Measurements from ENCODE around the gene CCDC40. TPM values are rescaled to one million over a fixed set of nuclear protein-coding genes. Genes with fewer than 3 reads are reported as not detected.

Gene CCDC40
- total RNA-seq, 2 donors from 2014 or later: 21.7 to 38.9 TPM

- H3K27ac Mint-ChIP-seq: no peak overlapping the region
These were observed 28.5 kb upstream of the CCDC40 start for GRCh38 chr17:80007939-80008338.

GRCh38 chr17:80008383-80008840 lies 28.0 kb upstream of the CCDC40 start:
- peaks cover 20% of the 10 kb centered on the region for H3K36me3 Mint-ChIP-seq (ENCODE audit: low read depth)
- H3K27me3 ChIP-seq (ENCODE audit: control insufficient read depth, insufficient read depth, low read length, poor library complexity, severe bottlenecking): no peaks in the 10 kb centered on the region
- H3K4me3 Mint-ChIP-seq: no peak overlapping the region
- DNase-seq: peak; percentile 98
- no peak overlapping the region for H3K9ac ChIP-seq (ENCODE audit: extremely low read depth, low read length, poor library complexity, severe bottlenecking)
- peaks cover 15% of the 10 kb centered on the region for H3K36me3 ChIP-seq (ENCODE audit: control insufficient read depth, insufficient read depth, low read length)
- H3K4me1 ChIP-seq (ENCODE audit: control insufficient read depth, insufficient read depth, low read length): no peaks in the 10 kb centered on the region
- no peak overlapping the region for H3K4me3 ChIP-seq (ENCODE audit: low read length)
- H3K27me3 Mint-ChIP-seq (ENCODE audit: insufficient read depth): no peaks in the 10 kb centered on the region
- H3K27ac Mint-ChIP-seq: peak overlapping the region; percentile 52
- WGBS, 2 experiments (ENCODE audit: insufficient coverage in 1 of 2, insufficient read length in 1 of 2): 29 to 46% methylated on average over 9 to 17 of the region's 17 CpGs
- no peaks in the 10 kb centered on the region for H3K9me3 ChIP-seq (ENCODE audit: control insufficient read depth, low read length)
- no peak overlapping the region for H3K27ac ChIP-seq (ENCODE audit: low read depth, low read length)
- peak; percentile 96 for TF ChIP-seq CTCF (conservative IDR thresholded peaks at IDR 0.05)
- no peaks in the 10 kb centered on the region for H3K9me3 Mint-ChIP-seq
- H3K4me1 Mint-ChIP-seq: peaks cover 12% of the 10 kb centered on the region

More at GRCh38 chr17:80007939-80008338, 28.5 kb upstream of the CCDC40 start:
- TF ChIP-seq CTCF (conservative IDR thresholded peaks at IDR 0.05): no peak
- peaks cover 15% of the 10 kb centered on the region for H3K36me3 ChIP-seq (ENCODE audit: control insufficient read depth, insufficient read depth, low read length)
- H3K4me1 Mint-ChIP-seq: peaks cover 12% of the 10 kb centered on the region
- H3K9me3 Mint-ChIP-seq: no peaks in the 10 kb centered on the region
- H3K27me3 Mint-ChIP-seq (ENCODE audit: insufficient read depth): no peaks in the 10 kb centered on the region
- no peak overlapping the region for H3K4me3 Mint-ChIP-seq
- 83 to 90% methylated on average over 2 to 10 of the region's 10 CpGs for WGBS, 2 experiments (ENCODE audit: insufficient coverage in 1 of 2, insufficient read length in 1 of 2)
- peaks cover 3% of the 10 kb centered on the region for H3K4me1 ChIP-seq (ENCODE audit: control insufficient read depth, insufficient read depth, low read length)
- H3K9me3 ChIP-seq (ENCODE audit: control insufficient read depth, low read length): no peaks in the 10 kb centered on the region
- H3K27me3 ChIP-seq (ENCODE audit: control insufficient read depth, insufficient read depth, low read length, poor library complexity, severe bottlenecking): no peaks in the 10 kb centered on the region
- H3K36me3 Mint-ChIP-seq (ENCODE audit: low read depth): peaks cover 22% of the 10 kb centered on the region
- DNase-seq: no peak
- no peak overlapping the region for H3K27ac ChIP-seq (ENCODE audit: low read depth, low read length)
- no peak overlapping the region for H3K4me3 ChIP-seq (ENCODE audit: low read length)
- H3K9ac ChIP-seq (ENCODE audit: extremely low read depth, low read length, poor library complexity, severe bottlenecking): no peak overlapping the region

GRCh38 chr17:80008848-80009247 lies 27.6 kb upstream of the CCDC40 start:
- Mint-ChIP-seq H3K27me3 (ENCODE audit: insufficient read depth) (no peaks in the 10 kb centered on the region), H3K36me3 (ENCODE audit: low read depth) (peaks cover 20% of the 10 kb centered on the region), H3K27ac (peak overlapping the region; percentile 52), H3K4me3 (no peak overlapping the region), H3K9me3 (no peaks in the 10 kb centered on the region), H3K4me1 (peaks cover 12% of the 10 kb centered on the region)
- 92 to 93% methylated on average over 17 to 18 of the region's 18 CpGs for WGBS, 2 experiments (ENCODE audit: insufficient coverage in 1 of 2, insufficient read length in 1 of 2)
- DNase-seq: no peak
- no peaks in the 10 kb centered on the region for H3K27me3 ChIP-seq (ENCODE audit: control insufficient read depth, insufficient read depth, low read length, poor library complexity, severe bottlenecking)
- no peaks in the 10 kb centered on the region for H3K4me1 ChIP-seq (ENCODE audit: control insufficient read depth, insufficient read depth, low read length)
- H3K9ac ChIP-seq (ENCODE audit: extremely low read depth, low read length, poor library complexity, severe bottlenecking): no peak overlapping the region
- H3K4me3 ChIP-seq (ENCODE audit: low read length): no peak overlapping the region
- H3K36me3 ChIP-seq (ENCODE audit: control insufficient read depth, insufficient read depth, low read length): peaks cover 17% of the 10 kb centered on the region
- no peaks in the 10 kb centered on the region for H3K9me3 ChIP-seq (ENCODE audit: control insufficient read depth, low read length)
- H3K27ac ChIP-seq (ENCODE audit: low read depth, low read length): no peak overlapping the region
- no peak for TF ChIP-seq CTCF (conservative IDR thresholded peaks at IDR 0.05)

Measured in endodermal cell (in vitro differentiated cells).